NCI-H1105 (cell line): ENCODE measurements around the gene FARP1.

Experiments
- DNase-seq: peaks from one replicate; lab custom pipeline; 2025; lab: John Stamatoyannopoulos, UW

Gene FARP1

DNA sequence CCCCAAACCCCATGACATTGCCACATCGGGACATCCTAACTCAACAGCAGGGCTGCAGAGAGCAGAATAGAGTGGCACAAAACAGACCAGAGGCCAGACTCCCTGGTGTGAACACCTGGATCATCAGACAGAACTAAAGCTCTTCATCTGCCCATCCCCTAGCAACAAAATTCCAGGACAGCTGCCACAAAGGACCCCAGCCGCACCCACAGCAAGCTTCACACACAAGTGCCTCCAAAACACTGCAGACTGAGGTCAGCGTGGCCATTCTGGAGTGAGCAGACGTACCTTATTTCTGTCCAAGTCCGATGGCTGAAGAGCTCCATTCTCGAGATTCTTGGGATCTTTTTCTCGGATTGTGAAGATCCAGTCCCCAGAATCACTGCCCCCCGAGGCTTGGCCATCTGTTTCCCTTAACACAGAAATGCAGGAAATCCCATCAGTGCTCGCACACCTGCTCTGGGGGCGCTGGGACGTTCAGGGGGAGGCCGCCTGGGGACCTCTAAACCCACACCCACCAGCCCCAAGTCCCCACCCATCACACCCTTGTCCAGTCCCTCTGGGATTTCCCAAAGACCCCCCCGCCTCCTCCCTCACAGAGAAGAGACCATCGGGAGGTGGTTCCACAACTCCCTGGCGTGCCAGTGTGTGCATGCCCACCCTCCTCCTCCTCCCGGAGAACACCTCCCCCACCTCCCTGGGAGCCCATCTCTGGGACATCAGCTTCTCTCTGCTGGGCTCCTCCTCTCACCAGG lies 318.8 kb downstream of the FARP1 start:
- no peak for DNase-seq

DNA sequence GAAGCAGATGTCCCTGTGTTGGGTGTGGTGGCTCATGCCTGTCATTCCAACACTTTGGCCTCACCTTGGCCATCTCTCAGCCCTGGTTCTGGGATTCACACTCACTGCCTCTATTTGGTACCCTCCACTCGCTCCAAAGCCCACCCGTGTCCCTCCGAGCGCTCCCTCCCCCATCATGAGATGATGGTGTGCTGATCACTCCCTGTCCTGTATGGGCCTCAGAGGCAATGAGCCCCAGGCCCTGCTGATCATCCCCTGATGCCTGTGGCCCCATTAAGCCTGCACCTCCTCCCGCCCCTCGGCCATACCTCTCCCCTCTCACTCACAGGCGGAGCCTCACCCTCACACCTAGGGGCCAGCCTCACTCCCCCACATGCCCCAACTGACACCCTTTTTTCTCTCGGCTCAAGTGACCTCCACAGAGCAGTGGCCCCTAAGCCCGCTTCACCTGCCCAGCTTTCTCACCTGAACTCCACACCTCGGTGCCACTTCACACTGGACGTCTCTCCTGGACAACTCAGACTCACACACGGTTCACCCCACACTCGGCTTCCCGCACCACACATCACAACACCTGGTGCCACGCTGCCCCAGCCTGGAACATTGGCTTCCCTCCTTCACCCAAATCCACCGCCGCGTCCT lies 319.5 kb downstream of the FARP1 start:
- no peak for DNase-seq

DNA sequence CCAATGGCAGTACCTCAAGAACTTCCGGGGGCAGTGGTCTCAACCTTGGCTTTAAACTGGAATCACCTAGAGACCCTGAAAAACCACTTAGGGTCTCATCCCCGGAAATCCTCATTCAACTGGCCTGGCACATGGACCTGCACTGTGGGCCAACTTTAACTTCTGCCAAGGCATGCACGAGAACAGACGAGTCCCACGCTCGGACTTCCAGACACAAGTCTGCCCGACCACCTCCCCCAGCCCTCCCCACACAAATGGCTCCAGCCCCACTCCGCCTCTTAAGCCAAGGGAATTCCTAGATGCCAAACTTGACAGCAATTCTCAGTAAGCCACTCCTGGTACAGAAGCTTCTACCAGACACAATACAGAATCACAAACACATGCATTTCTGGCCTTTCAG lies 320.1 kb downstream of the FARP1 start:
- no peak for DNase-seq

DNA sequence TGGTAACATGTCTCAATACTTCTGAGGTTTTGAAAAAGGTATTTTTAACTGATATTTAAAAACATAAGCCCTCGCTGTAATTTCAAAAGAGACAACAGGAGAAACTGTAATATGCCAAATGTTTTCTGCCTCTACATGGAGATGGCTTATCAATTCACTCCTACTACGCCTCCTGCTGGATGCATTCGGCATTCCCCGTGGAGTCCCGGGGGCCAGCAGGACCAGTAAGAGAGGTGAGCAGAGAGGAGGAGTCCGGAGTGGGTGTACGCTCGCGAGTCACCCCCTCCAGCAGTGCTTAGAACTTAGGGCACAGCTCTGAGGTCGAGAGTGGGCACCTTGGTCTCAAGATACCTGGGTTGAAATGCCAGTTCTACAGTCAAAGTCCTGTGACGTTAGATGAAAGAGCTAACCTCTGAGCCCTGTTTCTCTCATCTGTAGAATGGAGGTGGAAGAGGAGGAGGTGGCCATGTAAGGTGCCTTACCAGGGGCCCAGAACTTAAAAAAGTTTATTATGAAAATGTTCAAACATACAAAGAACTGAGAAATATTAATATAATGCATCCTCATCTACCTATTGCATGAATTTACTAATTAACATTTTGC lies 323.8 kb downstream of the FARP1 start:
- no peak for DNase-seq

DNA sequence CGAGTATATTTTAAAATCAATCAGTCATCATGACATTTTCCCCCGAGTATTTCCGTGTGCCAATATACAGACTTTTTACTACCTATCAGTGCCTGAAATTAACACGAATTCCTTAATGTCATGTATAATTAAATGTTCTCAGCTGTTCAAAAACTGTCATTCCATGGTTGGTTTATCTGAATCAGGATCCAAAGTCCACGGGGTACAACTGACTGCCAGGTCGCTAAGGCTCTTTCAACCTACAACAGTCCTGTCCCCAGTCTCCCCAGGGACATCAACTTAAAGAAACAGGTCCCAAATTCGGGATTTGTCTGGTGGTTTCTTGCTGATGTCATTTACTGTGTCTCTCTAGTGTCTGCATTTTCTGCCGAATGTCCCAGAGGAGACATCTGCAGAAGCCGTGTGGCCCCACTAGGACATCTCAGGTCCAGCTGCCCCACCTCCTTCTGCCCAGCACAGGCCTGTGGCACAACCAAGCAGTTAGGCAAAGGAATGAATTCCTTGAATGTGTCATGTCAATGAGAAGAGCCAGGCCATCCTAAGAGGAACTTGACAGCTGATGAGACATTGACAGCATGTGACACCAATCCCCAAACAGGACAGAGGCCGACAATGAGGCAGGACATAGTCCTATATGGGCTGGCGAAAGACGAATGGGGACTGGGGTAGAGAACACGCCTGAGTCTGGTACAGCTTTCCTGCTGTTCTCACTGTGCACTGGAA lies 324.5 kb downstream of the FARP1 start:
- no peak for DNase-seq

DNA sequence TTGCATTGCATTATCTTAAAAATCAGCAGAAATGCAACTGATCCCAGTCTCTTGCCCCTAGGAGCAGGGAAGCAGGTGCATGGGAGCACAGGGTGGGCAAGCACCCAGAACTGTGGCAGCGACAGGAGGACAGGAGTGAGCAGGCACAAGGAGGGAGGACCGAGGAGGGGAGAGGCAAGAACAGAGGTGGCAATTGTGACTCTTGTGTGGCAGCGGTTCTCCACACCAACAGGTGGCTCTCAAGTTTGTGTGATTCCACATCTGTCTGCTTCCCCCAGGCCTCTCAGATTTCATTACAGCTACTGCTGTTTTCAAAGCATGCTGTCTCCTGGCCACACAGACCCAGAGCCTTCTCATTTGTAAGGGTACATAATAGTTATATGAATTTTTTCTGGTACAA lies 325.5 kb downstream of the FARP1 start:
- no peak for DNase-seq

DNA sequence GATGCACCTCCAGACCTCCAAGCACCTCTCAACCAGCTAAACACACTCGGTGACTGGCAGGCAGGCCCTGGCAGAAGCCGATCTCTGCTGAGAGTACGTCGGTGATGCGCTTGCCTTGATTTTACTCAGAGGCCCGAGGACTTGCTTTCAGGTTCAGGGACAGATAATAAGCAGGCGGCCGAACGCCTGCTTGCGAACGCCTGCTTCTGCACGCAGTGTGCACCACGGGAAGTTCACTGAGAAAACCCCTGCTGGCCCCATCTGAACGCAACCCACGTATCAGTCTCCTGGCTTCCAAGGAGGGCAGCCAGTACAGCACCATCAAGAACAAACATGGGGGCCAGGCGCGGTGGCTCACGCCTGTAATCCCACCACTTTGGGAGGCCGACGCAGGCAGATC lies 326.0 kb downstream of the FARP1 start:
- no peak for DNase-seq

DNA sequence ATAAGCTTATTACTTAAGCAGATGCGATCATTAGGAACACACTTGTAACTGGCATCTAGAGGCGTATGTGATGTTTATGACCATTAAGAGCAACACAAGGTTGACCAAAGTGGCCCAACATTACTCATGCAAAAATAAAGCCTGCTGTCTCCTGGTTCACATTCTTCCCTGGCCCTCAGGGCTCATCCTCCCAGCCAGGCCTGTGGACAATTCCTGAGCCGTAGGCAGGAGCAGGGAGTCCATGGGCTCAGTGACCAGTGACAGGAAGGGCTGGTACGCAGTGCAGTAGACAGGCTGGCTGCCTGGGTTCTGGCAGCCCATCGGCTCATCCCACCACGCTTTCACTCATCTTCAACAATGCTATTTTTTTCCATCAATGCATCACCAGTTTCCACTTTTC lies 328.0 kb downstream of the FARP1 start:
- no peak for DNase-seq

DNA sequence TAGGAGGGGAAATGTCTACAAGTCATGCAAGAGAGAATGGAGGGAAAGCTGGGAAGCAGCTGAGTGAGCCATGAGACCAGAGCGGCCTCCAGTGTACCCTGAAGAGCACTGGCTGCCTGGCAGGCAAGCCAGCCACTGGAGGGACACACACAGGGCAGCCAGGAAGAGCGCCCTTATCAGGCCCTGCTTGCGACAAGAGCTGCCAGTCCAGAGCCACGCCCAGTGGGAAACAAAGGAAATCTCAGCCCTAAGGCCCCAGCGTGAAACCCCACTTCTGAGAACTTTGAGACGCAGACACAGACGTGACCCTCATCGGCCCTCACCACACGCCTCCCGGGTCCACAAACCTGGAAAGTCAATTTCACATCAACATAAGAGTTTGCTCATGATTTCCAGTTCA lies 329.0 kb downstream of the FARP1 start:
- no peak for DNase-seq

DNA sequence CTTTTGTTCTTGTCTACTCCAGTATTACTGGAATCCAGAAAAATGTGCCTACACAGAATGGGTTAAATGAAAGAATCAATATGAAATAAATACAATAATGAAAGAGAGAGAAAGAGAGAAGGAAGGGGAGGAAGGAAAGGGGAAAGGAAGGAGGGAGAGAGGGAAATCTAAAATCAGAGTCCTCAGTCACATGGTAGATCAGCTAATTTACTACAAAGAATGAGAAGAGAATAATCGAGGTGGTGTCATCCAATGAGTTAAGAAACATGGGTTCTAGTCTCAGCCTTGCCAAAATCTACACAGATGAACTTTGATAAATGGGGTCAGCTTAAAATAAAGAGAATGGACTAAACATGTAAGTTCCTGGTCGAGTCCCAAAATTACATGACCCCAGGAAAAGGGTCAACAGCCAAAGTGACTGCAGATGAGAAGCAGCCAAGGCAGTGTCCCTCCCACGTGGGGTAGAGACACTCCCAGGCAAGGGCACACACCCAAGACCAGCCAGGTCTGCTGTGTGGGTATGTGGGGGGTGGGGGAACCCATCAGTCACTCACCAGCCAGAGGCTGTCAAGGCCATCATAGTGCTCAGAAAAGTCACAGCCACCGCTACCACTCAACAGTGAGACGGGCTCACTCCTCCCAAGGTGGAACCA lies 330.4 kb downstream of the FARP1 start:
- no peak for DNase-seq

DNA sequence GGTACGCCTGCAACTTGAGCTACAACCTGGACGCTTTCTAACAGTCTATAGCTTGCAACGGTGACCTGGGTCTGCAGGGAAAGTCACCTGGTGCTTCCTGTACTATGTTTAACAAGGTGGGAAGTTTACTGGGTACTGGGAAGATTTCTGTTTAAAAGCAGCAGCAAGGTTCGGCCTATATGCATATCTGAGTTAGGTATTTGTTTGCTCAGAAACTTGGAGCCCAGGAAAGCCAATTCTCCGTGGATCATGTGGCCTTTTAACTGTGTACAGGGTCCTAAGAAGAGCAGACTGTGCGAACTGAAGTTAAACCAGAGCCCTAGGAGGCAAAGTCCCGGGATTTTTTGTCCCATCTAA lies 330.9 kb downstream of the FARP1 start:
- no peak for DNase-seq

DNA sequence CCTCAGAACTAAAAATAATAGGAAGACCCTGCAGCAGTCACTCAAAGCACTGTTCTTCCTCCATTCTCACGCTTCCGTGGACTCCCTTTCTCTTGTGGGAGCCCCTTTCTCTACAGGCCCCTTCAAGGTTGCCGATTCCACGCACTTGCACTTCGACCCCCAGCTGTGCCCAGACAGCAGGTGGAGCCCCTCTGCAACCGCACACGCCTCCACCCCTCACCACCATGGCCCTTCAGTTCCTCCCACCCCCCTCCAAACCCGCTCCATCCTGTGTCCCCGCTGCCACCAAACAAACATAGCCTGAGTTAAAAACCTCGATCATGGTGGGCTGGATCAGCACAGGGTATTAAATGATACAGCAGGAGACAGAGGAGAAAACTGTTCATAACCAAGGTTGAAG lies 331.4 kb downstream of the FARP1 start:
- no peak for DNase-seq

DNA sequence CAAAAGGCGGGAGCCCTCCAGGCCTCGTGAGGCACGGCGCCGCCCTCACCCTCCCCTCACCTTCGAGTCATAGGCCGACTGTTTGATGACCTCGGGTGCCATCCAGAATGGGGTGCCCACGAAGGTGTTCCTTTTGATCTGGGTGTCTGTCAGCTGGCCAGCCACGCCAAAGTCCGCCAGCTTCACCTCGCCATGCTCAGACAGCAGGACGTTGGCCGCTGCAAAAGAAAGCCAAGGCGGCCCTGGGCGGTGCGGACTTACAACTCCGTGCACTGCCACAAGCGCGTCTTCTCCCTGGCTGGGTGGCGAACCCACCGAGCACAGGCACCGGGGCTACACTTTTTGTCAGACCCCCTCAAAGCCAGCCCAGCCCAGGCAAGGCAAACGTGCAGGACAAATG lies 331.9 kb downstream of the FARP1 start:
- DNase-seq, result no peak

DNA sequence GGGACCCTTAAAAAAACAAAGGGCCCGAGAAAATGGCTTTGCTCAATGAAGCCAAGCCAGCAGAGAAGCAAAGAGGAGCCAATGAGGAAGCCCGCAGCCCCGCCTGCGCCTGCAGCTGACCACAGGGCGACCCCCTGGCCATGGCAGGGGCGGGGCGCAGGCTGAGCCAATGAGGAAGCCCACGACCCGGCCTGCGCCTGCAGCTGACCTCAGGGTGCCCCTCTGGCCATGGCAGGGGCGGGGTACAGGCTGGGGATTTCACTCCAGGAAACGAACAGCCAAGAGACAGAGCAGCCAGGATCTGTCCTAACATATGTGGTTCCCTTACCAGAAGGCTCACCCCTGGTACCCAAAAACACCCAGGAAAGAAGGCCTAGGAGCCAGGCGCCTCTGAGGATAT lies 332.6 kb downstream of the FARP1 start:
- DNase-seq, result no peak

DNA sequence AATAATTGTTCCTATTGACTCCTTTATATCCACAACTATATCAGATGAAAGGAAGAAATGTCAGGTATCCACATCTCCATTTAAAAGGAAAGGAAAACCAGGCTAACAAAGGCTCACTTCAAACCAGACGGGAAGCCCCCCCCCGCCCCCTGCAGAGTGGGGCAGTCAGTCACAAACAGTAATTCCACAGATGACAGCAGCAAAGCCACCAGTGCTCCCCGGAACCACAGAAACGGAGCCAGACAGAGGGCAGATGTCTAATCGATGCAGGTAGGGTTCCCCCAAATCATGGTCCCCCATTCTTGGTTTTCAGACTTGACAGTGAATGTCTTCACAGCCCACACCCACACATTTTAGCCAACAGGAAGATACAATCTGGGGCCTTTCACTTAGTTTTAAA lies 333.2 kb downstream of the FARP1 start:
- DNase-seq, result no peak

DNA sequence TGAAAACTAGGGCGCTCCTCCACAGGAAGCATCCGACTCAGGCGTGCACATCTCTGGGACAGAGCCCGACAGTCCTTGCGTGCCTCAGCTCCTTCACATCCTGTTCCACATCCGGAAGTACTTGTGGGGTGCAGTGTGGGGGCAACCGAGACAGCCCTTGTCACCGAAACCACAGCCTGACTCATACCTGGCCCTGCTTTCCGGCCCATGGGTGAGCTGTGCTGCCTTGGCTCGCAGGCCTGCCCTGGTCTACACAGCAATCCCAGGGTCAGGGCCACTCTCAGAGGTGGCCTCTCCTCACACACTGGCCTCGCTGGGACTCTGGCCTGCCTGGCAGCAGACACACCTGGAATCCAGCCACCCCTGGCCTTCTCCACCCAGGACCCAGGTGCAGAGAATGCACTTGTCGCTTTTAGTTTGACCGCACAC lies 333.7 kb downstream of the FARP1 start:
- DNase-seq, result no peak

DNA sequence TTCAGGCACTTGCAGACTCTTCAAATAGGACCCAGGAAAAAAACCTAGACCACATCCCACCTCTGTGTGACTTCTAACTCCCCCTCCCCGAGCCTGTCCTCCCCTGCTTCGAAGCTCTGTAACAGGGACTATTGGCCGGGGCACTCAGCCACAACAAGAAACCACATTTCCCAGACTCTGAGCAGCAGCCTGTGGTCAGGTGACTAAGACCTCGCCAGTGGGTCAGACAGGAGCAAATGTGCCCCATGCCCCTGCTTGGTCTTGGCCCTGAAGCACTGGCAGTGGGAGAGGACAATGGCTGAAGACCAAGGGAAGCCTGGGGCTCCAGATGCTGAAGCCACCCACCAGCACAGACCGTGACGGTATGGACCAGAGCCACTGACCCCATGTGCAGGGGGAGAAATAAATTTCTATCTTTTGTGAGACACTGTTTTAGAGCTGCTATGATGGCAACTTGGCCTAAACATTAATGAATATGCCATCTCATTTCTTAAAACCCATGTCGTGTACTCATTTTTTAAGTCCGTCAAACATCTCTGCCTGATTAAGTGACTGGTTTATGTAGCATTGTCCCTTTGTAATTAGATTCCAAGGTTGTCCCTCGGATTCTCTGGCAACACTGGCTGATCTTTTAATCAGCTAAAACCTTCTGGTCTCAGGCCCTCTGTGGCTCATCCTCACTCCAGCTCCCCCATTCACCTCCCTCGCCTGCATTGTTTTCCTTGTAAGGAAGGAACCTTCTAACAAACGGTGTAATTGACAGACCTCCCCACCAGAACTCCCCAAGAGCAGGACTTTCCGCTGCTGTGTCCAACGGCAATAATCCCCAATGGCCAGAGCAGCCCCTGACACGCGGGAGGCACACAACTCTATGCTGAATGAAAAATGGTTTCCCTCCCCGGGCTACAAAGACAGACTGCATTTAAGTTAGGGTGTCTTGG lies 335.6 kb downstream of the FARP1 start:
- no peak for DNase-seq

DNA sequence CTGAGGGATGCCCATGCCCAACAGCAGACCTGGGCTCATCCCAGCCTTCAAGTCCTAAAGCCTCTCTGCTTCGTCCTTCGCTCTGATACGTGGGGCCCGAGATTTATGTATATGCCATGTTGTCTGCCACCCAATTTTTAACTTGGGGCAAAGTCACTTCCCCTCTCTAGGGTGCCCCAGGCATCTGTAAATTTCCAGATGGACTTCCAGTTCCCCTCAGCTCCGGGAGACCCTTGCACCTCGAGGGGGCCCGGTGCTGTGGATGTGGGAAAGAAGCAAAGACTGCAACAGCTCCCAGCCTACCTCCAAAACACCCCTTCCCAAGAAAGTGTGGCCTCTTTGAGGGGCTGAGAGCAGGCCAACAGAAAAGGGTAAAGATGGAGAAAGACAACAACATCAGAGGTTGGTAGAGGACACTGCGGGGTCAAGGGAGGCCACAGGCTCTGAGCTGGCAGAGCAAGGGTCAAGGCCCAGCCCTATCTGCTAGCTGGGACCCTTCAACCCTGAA lies 336.7 kb downstream of the FARP1 start:
- no peak for DNase-seq

DNA sequence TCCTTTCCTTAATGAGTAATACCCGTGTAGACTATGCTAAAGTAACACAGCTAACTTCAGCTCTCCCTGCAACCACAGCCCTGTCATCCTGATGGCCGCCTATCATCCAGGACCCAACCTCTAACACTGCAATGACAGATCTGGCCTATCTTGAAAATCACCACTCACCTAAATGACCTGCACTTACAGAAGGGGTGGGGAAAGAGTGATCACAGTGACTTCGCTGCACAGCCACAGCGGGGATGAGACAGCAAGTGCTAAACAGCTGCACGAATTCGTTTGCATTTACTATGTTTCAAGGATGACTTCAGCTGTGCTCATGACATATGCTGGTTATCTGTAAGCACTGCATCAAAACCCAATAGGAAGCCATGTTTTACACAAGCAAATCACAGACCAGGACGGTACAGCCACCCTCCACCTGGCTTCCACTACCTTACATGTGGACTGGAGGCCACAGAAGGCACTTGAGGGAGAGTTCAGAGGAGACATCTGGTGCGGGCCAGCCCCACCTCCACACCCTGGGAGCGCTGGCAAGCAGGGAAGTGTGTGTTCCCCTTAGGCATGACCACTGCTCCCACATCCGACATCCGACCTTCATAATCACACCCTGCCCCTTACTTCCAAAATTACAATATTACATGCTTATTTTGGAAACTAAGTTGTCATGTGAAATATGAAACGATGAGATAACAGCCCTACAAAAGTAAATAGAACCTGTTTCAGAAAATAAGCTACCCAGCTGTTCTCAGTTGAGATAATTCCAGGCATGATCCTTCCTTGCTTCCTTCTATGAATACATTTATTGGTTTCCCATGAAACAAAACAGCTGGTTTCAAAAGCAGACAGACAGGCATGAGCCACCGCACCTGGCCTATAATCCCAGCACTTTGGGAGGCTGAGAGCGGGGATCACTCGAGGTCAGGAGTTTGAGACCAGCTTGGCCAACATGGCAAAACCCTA lies 338.3 kb downstream of the FARP1 start:
- no peak for DNase-seq
